Renal cortical epithelial cell (primary cell): ENCODE measurements around the gene GBX2. TPM values are rescaled to one million over a fixed set of nuclear protein-coding genes. Genes with fewer than 3 reads are reported as not detected.

Experiments used
- DNase-seq: peaks from one replicate; pipeline ENCODE4 v3.0.0-alpha.2; 2011; ENCODE audit warnings: low read depth
- total RNA-seq: library from RNA; depleted of rRNA; stranded (reverse); fragments of >200 nt; gene quantifications from 2 replicates; pipeline ENCODE4 v1.2.3, GENCODE V29; 2014

The GBX2 gene
- total RNA-seq, 1 donor from 2014 or later, result not detected

DNA sequence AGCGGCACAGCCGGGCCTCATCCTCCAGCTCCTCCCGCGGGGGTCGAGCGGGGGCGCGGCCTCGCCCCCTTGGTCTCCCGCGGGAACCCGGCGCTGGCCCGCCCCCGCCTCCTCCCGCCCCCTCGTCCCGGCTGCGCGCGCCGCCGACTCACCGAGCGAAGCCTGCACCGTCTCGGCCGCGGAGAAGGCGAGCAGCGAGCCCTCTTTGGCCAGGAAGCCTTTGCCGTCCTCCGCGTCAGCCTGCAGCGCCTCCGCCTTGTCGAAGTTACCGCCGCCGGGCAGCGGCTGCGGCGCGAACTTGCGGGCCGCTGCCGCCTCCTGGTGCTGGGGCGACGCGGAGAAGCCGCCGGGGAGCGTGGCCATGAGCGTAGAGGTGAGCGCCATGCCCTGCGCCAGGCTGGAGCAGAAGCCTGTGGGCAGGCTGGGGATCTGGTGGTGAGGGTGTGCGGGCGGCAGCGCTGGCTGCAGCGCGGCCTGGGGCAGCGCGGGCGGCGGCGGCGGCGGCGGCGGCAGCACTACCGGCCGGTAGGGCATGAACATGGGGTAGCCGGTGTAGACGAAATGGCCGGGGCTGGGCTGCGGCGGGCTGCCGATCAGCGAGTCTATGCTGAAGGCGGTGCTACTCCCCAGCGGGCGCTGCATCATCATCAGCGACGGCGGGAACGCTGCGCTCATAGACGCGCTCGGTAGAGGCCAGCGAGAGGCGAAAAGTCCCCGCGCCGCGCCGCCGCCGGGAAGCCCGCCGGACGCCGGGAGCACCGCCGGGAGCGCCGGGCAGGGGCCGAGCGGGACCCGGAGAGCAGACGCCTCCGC, 683 bp downstream of the GBX2 start:
- peak; percentile 14 for DNase-seq

- no peak for DNase-seq
Observed at GRCh38 chr2:236166796-236167296, 1.3 kb downstream of the GBX2 start.

DNA sequence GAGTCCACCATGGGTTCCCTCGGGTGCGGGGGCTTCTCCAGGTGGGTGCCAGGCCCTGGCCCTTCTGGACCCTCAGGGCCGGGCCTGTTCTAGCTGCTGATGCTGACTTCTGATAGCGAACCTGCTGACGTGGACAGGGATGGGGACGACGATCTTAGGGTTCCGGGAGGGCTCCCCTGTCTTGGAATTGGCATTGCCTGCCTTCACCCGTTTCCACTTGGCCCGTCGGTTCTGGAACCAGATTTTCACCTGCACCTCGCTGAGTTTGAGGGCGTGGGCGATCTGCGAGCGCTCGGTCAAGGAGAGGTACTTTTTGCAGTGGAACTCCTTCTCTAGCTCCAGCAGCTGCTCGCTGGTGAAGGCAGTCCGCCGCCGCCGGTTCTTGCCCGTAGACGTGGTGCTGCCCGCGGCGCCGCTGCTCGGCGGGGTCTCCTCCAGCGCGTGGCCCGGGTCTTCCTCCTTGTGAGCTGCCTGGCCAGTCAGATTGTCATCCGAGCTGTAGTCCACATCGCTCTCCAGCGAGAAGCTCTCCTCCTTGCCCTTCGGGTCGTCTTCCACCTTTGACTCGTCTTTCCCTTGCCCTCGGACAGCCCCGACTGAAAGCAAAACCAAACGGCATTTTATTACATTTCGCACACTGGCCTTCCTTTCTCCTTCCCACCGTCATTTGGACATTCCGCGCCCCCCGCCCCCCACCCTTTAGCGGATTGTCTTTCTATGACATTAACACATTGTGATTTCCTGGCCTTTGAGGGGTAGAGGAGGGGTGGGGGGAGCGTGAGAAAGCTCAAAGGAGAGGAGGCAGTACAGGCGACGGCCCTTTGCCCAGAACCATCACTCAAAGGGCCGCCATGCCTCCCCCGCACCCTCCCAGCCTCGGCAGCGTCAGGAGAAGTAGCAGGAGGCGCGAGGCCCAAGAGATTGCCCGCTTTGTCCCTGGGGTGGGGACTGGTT, 2.1 kb downstream of the GBX2 start:
- DNase-seq, result no peak

- DNase-seq, result no peak
Observed at GRCh38 chr2:236164925-236165841, 3.0 kb downstream of the GBX2 start.

DNA sequence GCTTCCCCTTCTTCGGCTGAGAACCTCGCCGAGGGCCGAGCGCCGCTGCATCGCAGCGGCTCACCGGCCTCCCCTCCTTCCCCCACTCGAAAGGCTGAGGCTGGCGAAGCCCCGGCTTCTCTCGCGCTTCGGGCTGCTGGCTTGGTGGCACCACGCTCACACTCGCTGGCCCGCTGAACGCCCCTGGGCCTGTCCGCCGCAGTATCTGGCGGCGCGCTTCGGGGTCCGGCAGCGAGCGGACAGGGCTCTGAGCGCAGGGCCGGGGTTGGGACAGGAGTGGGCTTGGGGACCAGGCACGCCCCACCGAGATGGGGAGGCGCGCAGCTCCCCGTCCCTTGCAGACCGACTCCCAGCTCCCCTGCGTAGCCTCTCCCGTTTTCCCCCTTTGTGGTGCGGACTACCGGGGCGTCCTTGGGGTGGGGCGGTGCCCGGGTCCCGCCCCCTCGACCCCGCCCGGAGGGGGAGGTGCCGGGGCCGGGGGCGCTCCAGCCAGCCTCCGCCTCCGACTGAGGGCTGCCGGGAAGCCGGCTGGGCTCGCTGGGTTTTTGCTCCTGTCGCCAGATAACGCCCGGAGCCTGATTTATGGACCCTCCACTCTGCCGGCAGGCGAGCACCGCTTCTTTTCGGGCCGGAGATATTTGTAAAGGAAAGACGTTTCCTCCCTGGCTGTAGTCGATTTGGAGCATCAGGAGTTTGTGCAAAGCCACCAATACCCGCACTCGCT, 3.8 kb downstream of the GBX2 start:
- DNase-seq, result no peak

- no peak for DNase-seq
Observed at GRCh38 chr2:236163471-236164200, 4.5 kb downstream of the GBX2 start.

GRCh38 chr2:236162882-236163470, 5.2 kb downstream of the GBX2 start:
- no peak for DNase-seq

DNA sequence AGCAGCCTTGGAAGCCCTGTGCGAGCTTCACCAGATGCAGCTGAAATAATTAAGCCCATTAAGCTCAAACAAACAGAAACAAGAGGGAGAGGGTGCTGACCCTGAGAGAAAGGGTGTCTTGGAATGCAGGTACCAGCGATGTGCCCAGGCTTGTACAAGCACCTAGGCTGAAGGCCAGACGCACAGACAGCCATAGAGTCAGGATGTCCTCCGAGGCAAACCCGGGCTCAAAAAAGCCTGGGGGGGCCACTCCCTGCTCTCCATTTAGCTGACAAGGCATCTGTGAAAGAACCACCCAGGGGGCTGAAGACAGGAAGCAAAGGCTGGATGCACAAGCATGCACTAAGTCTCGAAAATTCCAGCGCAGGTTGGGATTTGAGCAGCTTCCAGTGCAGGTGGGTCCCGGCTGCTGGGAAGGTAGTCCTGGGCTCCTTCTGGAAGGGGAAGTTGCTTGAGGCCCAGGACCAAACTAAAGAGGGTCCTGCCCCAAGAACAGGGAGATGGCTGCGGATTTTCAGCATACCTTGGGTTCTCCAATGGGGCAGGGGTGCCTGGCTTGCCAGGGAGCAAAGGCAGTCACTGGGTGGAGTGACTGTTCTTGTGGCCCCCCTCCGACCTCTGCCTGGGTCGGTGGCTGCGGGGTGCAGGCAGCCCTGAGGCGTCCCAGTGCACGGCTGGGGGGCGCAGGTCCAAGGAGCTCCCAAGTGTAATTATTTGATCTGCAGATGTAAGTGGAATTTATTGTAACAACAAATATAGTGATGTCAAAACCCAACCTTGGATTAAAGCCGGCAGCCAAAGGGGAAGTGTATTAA, 5.9 kb downstream of the GBX2 start:
- DNase-seq, result no peak

DNA sequence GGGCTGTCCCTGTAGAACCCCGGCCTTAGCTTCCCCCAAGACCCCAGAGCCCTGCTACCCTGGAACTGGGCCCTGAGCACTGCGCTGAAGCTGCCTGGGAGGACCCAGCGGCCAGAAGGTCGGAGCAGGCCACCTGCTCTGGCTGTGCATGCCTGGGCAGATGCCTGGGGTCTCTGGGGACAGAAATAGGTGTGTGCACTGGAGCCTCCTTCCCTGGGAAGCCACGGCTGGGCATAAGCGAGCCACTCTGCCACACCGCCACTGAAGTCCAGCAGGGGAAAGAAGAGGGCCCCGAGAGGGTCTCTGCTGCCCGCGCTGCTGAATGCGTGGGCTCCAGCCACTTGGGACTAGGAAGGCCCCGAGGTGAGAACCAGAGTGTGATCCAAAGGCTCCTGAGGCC, 6.7 kb downstream of the GBX2 start:
- no peak for DNase-seq

DNA sequence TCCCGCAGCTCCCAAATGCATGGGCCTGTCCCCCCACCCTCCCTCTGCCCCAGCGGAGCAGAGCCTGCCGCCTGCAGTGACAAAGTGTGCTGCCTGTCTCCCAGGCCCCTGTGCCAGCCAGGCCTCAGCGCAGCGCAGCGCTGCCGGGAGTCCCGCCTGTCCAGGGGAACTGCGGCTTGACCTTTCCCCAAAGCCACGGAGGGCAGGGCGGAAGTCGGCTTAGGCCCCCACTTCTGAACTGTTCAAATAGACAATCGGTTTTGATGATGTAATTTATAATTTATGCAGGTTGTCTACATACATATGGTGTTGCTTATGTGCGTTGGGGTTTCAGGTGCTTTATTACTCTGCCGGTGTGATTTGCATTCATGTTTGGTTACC, 7.1 kb downstream of the GBX2 start:
- DNase-seq, result no peak

DNA sequence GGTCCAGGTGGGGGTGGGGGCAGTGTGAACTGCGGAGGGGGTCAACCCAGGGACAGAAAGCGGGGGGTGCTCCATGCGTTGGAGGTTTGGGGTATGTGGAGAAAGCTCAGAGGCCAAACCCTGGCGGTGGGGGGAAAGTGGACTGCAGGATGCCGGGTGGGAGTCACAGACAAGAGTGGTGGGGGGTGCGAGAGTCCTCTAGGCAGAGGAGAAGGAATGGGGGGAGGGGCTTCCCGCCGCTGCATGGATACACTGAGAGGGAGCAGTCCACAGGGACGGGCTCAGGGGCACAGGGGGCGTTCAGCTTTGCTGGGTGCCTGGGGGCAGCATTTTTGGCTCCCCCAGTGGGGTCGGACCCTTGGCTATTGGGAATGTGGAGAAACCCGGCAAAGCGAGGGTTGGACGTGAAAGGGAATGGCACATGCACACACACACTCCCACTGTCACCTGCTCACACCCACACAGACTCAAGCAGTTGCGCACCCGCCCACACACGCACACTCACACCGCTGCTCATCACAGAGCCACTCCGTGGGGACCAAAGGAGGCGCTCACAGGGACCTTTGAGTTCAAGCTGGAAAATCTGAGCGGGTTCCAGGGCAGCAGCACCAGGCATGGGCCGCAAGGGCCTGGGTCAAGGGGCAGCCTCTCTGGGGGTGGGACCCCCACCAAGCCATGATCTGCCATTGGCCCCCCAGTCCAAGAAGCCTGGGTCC, 7.7 kb downstream of the GBX2 start:
- DNase-seq, result no peak

DNA sequence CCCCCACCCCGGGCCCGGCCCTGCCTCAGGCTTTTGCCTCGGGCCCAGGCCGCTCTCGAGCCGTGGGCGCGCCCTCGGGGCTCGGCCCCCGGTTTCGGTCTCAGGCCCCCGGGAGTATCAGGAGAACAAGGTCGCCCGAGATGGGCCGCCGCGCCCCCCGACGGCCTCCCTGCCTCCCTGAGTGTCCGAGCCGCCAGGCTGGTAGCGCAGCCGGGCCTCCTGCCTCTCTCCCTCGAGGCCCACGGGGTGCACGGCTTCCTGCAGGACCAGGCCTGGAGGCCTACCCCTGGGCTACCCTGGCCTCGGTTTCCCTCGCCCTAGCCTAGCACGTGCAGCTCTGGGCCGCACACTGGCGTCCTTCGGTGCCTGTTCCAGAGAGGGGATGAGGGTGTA, 8.4 kb downstream of the GBX2 start:
- no peak for DNase-seq

DNA sequence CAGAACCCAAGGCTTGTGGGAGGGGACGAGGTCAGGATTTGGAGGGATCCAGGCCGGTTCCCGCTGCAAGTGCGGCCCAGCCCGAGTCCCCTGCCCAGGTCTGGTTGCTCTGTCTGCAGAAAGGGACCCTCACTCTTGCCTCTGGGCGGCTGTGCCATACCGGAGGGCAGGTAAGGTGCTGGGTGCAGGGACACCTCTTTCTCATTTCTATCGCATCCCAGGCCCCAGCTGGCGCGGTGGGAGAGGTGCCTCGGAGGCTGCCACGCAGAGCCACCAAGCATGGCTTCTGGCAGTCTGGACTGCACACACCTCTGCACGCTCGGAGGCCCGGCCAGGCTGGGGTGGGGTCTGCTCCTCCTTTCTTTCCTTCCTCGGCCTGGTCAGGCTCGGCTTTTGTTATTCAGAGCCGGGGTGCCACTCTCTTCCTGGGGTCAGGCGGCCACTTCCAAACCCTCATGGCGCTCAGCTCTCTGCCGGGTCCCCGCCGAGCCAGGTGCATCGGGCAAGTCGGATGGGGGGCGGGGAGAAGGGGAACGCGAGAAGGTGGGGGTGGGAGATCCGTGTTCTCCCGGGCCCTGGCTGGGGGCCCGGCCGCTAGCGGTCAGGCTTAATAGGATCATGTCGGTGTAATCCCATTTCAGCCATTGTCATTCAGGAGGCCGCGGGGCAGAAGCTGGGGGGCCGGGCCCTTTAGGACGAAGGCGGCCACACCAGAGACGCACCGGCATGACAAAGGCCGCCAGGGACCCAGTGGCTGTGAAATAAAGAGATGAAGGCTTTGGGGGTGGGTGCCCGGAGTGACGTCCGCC, 9.0 kb downstream of the GBX2 start:
- no peak for DNase-seq

- DNase-seq, result no peak
Observed at GRCh38 chr2:236157815-236158498, 10.2 kb downstream of the GBX2 start.

DNA sequence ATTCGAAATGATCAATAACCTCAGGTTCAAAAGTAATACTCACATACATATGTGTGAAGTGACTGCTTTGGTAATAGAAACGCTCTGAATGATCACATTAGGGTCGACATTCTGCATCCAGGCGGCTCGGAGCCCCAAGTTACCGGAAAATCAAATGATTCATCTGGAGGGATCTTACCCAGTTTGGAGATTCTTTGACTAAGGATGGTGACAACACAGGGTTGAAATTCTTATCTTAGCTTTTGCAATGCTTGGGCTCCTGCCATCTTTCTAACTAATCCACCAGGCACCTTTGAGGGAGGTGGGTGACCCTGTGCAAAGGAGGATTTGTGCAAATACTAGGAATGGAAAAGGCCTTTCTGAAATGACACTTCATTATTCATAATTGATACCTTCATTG, 10.8 kb downstream of the GBX2 start:
- DNase-seq, result no peak

DNA sequence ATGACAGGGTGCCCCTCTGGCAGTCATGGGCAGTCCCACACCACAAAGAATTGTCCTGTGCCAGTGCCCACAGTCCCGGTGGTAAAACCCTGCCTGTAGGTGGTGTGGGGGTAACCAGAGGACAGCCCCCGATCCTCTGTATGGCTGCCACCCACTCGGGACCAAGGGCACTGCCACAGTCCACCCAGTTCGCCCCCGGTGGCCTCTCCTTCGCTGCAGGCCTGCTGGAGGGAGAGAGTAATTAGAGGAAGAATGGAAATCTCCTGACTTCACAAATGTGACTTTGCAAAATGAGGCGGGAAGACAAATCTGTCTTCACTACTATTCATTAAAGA, 11.4 kb downstream of the GBX2 start:
- no peak for DNase-seq
